ENCODE measurements around the gene PLCB4.
A peak's percentile ranks its signal among the peaks of the same experiment; 100 is the strongest.
"Not testable (repeated sequence)": the region's sequence is repeated elsewhere in the genome, so short reads cannot be mapped to it uniquely, and the experiment has no call there.

The PLCB4 gene

GRCh38 chr20:9068841-9069663, at the start of gene PLCB4:
PLCB4 (plus strand) TSS chr20:9069087; CDS start chr20:9307815, 238,728 bp downstream.
- DNase-seq = no peak

DNA sequence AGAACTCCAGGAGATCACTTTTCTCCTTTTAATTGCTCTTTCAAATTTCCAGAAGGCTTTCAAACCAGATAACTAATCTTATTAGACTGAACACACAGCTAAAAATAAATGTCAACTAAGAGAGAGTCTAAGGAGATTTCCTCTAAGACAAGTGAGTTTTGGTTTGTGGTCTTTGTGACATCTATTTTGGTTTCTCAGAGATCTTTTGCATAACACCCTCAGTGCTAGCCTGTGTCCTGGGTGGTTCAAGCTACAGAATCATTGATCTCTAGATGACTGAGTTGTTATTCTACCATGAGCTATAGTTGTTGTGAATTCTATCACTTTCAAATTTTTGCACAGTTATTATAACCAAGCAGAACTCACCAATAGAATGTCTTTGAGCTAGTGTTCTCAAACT, 49.1 kb upstream of the PLCB4 start:
- DNase-seq = no peak

GRCh38 chr20:9021216-9021615, 47.7 kb upstream of the PLCB4 start:
- DNase-seq = no peak

GRCh38 chr20:9021699-9022098, 47.2 kb upstream of the PLCB4 start:
- no peak for DNase-seq

DNA sequence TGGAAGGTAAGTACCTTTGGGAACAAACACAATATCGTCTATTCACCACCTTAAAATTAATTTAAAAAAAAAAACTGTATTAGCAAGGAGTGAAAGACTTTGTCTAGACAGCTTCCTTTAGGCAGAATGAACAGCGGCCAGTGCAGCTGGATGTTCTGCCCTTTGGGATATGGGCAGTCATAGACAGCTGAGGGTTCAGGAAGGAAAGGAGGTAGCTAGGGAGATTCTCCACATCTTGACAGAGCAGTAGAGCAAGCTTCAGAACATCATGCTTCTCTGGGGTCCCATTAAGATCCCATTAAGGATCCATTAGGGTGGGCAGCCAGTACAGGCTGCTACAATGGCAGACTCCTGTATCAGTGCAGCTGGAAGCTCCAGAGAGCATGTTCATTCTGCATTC, 46.5 kb upstream of the PLCB4 start:
- no peak for DNase-seq

DNA sequence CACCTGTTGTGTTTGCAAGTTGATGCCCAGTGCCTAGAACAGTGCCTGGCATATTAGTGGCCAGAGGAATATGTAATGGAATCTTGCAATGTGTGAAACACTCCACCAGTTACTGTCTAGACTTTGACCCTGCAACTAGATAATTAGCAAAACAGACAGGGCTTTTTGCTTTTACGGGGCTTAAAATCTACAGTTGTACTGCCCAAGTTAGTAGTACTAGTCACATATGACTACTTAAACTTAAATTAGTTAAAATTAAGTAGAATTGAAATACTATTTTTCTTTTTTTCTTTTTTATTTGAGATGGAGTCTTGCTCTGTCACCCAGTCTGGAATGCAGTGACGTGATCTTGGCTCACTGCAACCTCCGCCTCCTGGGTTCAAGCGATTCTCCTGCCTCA, 44.3 kb upstream of the PLCB4 start:
- DNase-seq = no peak

DNA sequence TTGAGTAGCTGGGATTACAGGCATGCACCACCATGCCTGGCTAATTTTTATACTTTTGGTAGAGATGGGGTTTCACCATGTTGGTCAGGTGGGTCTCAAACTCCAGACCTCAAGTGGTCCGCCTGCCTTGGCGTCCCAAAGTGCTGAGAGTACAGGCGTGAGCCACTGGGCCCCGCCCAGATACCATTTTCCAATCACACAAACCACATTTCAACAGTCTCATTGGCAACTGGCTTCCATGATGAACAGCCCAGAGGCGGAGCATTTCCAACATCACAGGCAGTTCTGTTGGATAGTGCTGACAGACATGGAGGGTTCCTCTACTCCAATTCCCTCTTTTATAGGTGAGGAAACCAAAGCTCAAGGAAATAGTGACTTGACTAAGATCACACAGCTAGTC, 43.9 kb upstream of the PLCB4 start:
- DNase-seq = no peak

- DNase-seq = no peak
Observed at GRCh38 chr20:9025643-9026042, 43.2 kb upstream of the PLCB4 start.

- no peak for DNase-seq
Observed at GRCh38 chr20:9027626-9028025, 41.3 kb upstream of the PLCB4 start.

- DNase-seq = no peak
Observed at GRCh38 chr20:9028419-9028818, 40.5 kb upstream of the PLCB4 start.

DNA sequence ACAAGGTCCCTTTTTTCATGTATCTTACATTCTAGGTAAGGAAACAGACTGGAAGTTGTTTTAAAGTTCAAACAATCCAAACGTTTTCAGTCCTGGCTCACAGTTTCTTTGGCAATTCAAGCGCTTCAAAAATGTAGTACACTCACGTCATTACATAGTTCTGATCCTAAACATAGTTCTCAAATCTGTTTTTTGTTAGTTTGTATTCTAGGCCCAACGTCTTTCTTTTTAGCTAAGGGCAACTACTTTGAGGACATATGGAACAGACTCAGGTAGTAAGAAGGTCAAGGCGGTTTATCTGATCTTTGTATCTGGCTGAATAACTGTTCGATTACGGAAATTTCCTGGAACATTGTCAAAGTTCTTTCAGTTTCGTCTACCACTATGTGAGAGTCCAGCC, 36.9 kb upstream of the PLCB4 start:
- DNase-seq = no peak

- no peak for DNase-seq
Observed at GRCh38 chr20:9032758-9033157, 36.1 kb upstream of the PLCB4 start.

- no peak for DNase-seq
Observed at GRCh38 chr20:9035126-9035525, 33.8 kb upstream of the PLCB4 start.

GRCh38 chr20:9036593-9036992, 32.3 kb upstream of the PLCB4 start:
- DNase-seq = no peak

- no peak for DNase-seq
Observed at GRCh38 chr20:9038791-9039535, 29.9 kb upstream of the PLCB4 start.

- no peak for DNase-seq
Observed at GRCh38 chr20:9040863-9041524, 27.9 kb upstream of the PLCB4 start.

- DNase-seq = no peak
Observed at GRCh38 chr20:9043364-9043763, 25.5 kb upstream of the PLCB4 start.

- not testable (repeated sequence) for DNase-seq
Observed at GRCh38 chr20:9047928-9048327, 21.0 kb upstream of the PLCB4 start.

DNA sequence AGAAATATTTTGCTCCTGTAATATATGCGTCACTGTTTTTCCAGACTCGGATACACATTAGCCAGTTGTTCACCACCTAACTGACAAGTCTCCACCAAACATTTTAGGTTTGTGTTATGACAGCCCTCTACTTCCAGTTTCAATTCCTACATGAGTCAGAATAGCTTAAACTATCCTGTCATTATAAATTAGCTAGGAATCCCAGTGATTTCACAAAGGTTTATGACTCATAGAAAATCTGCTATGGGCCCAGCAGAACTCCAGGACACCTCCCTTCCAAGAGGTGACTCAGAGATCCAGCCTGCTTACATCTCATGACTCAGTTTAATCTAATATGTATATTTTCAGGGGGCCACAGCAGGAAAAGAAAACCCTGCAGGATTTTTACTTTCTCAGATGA, 17.4 kb upstream of the PLCB4 start:
- no peak for DNase-seq

DNA sequence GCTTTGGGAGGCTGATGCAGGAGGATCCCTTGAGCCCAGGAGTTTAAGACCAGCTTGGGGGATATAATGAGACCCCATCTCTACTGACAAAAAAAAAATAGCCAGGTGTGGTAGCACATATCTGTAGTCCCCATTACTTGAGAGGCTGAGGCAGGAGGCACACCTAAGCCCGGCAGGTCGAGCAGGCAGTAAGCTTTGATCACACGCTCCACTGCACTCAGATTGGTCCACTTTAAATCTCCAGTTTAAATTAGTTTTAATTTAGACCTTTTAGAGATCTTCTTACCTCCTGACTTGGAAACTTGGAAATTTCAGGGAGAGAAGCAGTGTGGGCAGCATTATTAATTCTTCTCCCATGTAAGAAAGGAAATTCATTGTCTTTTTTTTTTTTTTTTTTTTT, 16.8 kb upstream of the PLCB4 start:
- DNase-seq = no peak

DNA sequence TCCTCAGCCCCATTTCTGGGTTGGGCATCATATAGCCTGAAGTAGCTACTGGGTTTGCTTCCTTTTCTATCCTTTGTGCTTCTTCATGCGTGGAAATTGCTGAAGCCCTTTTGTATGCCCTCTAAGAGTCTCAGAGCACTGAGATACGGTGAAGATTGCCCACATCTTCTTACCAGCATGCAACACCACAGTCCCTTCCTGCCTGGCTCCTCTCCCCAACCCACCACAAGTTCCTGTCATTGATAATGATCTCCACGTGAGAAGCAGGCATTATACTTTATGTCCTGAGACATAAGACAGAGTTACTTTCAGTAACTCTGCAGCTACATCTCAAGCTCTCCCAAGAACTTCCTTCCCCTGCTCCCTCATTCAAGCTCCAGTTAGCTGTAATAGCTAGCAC, 15.8 kb upstream of the PLCB4 start:
- peak; percentile 1 for DNase-seq

DNA sequence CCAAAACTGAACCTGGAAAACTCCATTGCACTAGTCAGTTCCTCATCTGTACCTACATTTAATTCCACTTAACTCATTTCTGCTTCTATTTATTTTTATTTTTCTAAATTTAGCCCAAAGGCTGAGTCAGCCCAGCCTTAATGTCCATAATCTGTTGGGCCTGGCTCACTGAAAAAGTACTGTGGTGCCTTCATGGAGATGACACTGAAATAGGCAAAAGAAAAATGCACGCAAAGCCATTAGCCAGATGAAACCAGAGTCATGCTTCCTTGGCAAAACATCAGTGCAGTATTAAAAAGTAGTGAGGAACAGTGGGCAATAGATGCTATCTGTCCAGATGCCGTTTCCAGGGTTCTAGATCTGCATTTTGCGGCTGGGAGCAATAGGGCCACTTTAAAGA, 14.7 kb upstream of the PLCB4 start:
- DNase-seq = no peak

GRCh38 chr20:9059931-9060330, 9.0 kb upstream of the PLCB4 start:
- DNase-seq = no peak

DNA sequence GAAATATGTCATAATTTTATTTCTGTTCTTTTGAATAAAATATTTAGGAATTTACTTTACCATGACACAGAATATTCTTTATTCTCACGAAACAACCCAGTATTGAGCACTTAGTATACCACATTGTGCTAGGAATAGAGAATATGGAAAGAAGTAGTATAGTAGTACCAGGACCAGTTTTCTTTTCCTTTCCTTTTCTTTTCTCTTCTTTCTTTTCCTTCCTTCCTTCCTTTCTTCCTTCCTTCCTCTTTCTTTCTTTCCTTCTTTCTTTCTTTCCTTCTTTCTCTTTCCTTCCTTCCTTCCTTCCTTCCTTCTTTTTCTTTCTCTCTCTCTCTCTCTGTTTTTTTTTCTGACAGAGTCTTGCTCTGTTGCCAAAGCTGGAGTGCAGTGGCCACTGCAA, 7.5 kb upstream of the PLCB4 start:
- DNase-seq = no peak

Measured in GF-D8 (cell line).